Measurements from ENCODE around the gene SLC9A1.

Gene SLC9A1

GRCh38 chr1:27102707-27103468 lies 52.0 kb downstream of the SLC9A1 start:
- DNase-seq (ENCODE audit: low spot score): peak; percentile 25

GRCh38 chr1:27102134-27102706 lies 52.7 kb downstream of the SLC9A1 start:
- no peak for DNase-seq (ENCODE audit: low spot score)

GRCh38 chr1:27101696-27102095 lies 53.2 kb downstream of the SLC9A1 start:
- no peak for DNase-seq (ENCODE audit: low spot score)

- DNase-seq (ENCODE audit: low spot score): no peak
Observed at GRCh38 chr1:27101054-27101491, 53.9 kb downstream of the SLC9A1 start.

GRCh38 chr1:27100335-27101053 lies 54.4 kb downstream of the SLC9A1 start:
- DNase-seq (ENCODE audit: low spot score): no peak

- peak; percentile 54 for DNase-seq (ENCODE audit: low spot score)
Observed at GRCh38 chr1:27099587-27100334, 55.2 kb downstream of the SLC9A1 start.

GRCh38 chr1:27099135-27099586 lies 55.8 kb downstream of the SLC9A1 start:
- DNase-seq (ENCODE audit: low spot score): no peak

GRCh38 chr1:27098431-27099134 lies 56.3 kb downstream of the SLC9A1 start:
- no peak for DNase-seq (ENCODE audit: low spot score)

- peak; percentile 58 for DNase-seq (ENCODE audit: low spot score)
Observed at GRCh38 chr1:27097484-27097917, 57.4 kb downstream of the SLC9A1 start.

- DNase-seq (ENCODE audit: low spot score): no peak
Observed at GRCh38 chr1:27095576-27095975, 59.3 kb downstream of the SLC9A1 start.

GRCh38 chr1:27092888-27093287 lies 62.0 kb downstream of the SLC9A1 start:
- DNase-seq (ENCODE audit: low spot score): no peak

- DNase-seq (ENCODE audit: low spot score): no peak
Observed at GRCh38 chr1:27090911-27091310, 64.0 kb downstream of the SLC9A1 start.

GRCh38 chr1:27087371-27088220 lies 67.3 kb downstream of the SLC9A1 start:
- no peak for DNase-seq (ENCODE audit: low spot score)

GRCh38 chr1:27086628-27087027 lies 68.3 kb downstream of the SLC9A1 start:
- DNase-seq (ENCODE audit: low spot score): no peak

GRCh38 chr1:27086026-27086425 lies 68.9 kb downstream of the SLC9A1 start:
- DNase-seq (ENCODE audit: low spot score): no peak

GRCh38 chr1:27084107-27084506 lies 70.8 kb downstream of the SLC9A1 start:
- no peak for DNase-seq (ENCODE audit: low spot score)

- no peak for DNase-seq (ENCODE audit: low spot score)
Observed at GRCh38 chr1:27077968-27078367, 77.0 kb downstream of the SLC9A1 start.

- DNase-seq (ENCODE audit: low spot score): no peak
Observed at GRCh38 chr1:27076803-27077202, 78.1 kb downstream of the SLC9A1 start.

- DNase-seq (ENCODE audit: low spot score): peak; percentile 14
Observed at GRCh38 chr1:27074175-27074780, 80.6 kb downstream of the SLC9A1 start.

GRCh38 chr1:27071049-27071416 lies 83.9 kb downstream of the SLC9A1 start:
- DNase-seq (ENCODE audit: low spot score): no peak
